Measurements from ENCODE around the gene HIPK1.
"Not testable (repeated sequence)": the region's sequence is repeated elsewhere in the genome, so short reads cannot be mapped to it uniquely, and the experiment has no call there.

Gene HIPK1

GRCh38 chr1:113993766-113994165 lies 64.6 kb downstream of the HIPK1 start:
- no peaks in the 10 kb centered on the region for H3K36me3 ChIP-seq (ENCODE audit: control insufficient read depth, insufficient read depth, low read length)
- no peak overlapping the region for H3K4me3 ChIP-seq (ENCODE audit: low read length)
- H3K27me3 ChIP-seq (ENCODE audit: control insufficient read depth, insufficient read depth, low read length) = no peaks in the 10 kb centered on the region
- peaks cover 4% of the 10 kb centered on the region for H3K9me3 ChIP-seq (ENCODE audit: control insufficient read depth, low read length)
- H3K9ac ChIP-seq (ENCODE audit: low read length) = no peak overlapping the region
- no peaks in the 10 kb centered on the region for H3K4me1 ChIP-seq (ENCODE audit: control insufficient read depth, insufficient read depth, low read length)

GRCh38 chr1:113995382-113995781 lies 66.3 kb downstream of the HIPK1 start:
- no peak overlapping the region for H3K4me3 ChIP-seq (ENCODE audit: low read length)
- H3K4me1 ChIP-seq (ENCODE audit: control insufficient read depth, insufficient read depth, low read length) = no peaks in the 10 kb centered on the region
- H3K9me3 ChIP-seq (ENCODE audit: control insufficient read depth, low read length) = peaks cover 4% of the 10 kb centered on the region
- no peaks in the 10 kb centered on the region for H3K36me3 ChIP-seq (ENCODE audit: control insufficient read depth, insufficient read depth, low read length)
- no peak overlapping the region for H3K9ac ChIP-seq (ENCODE audit: low read length)
- H3K27me3 ChIP-seq (ENCODE audit: control insufficient read depth, insufficient read depth, low read length) = no peaks in the 10 kb centered on the region

DNA sequence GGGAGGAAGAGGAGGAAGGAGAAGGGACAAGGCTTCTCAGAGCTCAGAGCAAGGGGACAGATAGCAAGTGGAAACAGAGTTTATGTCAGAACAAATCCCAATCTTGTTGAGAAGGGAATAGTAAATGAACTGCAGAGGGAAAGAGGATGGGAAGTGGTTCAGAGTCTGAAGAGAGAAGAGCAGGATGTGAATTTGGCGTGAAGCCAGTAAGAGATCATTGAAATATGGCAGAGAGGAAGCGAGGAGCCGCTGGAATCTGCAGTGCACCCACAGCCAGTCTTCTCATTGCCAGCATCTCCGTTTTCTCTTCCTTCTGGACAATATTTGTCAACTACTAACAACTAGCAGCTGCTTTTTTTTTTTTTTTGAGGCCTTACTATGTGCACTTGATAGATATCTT lies 69.2 kb downstream of the HIPK1 start:
- peaks cover 4% of the 10 kb centered on the region for H3K9me3 ChIP-seq (ENCODE audit: control insufficient read depth, low read length)
- H3K9ac ChIP-seq (ENCODE audit: low read length) = no peak overlapping the region
- no peaks in the 10 kb centered on the region for H3K27me3 ChIP-seq (ENCODE audit: control insufficient read depth, insufficient read depth, low read length)
- H3K4me1 ChIP-seq (ENCODE audit: control insufficient read depth, insufficient read depth, low read length) = no peaks in the 10 kb centered on the region
- H3K4me3 ChIP-seq (ENCODE audit: low read length) = no peak overlapping the region
- H3K36me3 ChIP-seq (ENCODE audit: control insufficient read depth, insufficient read depth, low read length) = no peaks in the 10 kb centered on the region

DNA sequence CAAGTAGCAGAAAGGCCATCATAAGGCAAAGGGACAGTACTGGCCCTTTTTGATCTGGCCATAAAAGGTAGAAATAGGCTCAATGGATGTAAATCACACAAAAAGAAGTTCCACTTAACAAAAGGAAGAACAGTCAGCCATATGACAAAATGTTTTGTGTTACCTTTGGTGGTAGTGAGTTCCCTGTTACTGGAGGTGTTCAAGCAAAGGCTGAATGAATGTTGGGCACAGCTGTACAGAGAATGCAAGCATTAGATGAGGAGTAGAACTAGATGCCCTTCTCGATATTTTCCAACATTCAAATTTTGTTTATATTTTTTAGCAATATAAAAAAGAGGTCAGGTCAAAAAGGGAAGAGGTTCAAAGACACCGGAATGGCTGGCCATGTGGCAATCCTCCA lies 70.1 kb downstream of the HIPK1 start:
- H3K36me3 ChIP-seq (ENCODE audit: control insufficient read depth, insufficient read depth, low read length) = no peaks in the 10 kb centered on the region
- peaks cover 4% of the 10 kb centered on the region for H3K9me3 ChIP-seq (ENCODE audit: control insufficient read depth, low read length)
- no peak overlapping the region for H3K9ac ChIP-seq (ENCODE audit: low read length)
- H3K4me3 ChIP-seq (ENCODE audit: low read length) = no peak overlapping the region
- H3K27me3 ChIP-seq (ENCODE audit: control insufficient read depth, insufficient read depth, low read length) = no peaks in the 10 kb centered on the region
- H3K4me1 ChIP-seq (ENCODE audit: control insufficient read depth, insufficient read depth, low read length) = no peaks in the 10 kb centered on the region

- no peaks in the 10 kb centered on the region for H3K27me3 ChIP-seq (ENCODE audit: control insufficient read depth, insufficient read depth, low read length)
- no peaks in the 10 kb centered on the region for H3K4me1 ChIP-seq (ENCODE audit: control insufficient read depth, insufficient read depth, low read length)
- no peak overlapping the region for H3K9ac ChIP-seq (ENCODE audit: low read length)
- no peaks in the 10 kb centered on the region for H3K36me3 ChIP-seq (ENCODE audit: control insufficient read depth, insufficient read depth, low read length)
- no peak overlapping the region for H3K4me3 ChIP-seq (ENCODE audit: low read length)
- H3K9me3 ChIP-seq (ENCODE audit: control insufficient read depth, low read length) = peaks cover 4% of the 10 kb centered on the region
Observed at GRCh38 chr1:113999799-114000198, 70.7 kb downstream of the HIPK1 start.

DNA sequence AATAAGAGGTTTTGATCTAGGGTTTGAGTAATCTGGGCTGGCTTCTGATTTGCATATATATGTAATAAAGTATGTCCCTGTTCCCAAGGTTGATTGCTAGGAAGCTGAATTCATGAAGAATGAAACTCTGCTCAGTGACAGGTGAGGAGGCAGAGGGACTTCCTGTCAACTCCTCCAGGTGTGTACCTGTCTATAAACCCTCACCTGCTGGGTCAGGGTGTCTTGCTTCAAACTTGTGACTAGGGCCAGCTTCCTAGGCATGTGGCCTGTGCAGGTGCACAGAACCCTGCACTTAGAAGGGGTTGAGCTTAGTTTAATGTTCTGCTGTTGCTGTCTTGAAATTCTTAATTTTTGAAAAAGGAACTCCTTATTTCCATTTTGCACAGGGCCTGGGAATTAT lies 71.3 kb downstream of the HIPK1 start:
- H3K4me3 ChIP-seq (ENCODE audit: low read length) = no peak overlapping the region
- H3K36me3 ChIP-seq (ENCODE audit: control insufficient read depth, insufficient read depth, low read length) = no peaks in the 10 kb centered on the region
- no peaks in the 10 kb centered on the region for H3K9me3 ChIP-seq (ENCODE audit: control insufficient read depth, low read length)
- no peak overlapping the region for H3K9ac ChIP-seq (ENCODE audit: low read length)
- H3K4me1 ChIP-seq (ENCODE audit: control insufficient read depth, insufficient read depth, low read length) = no peaks in the 10 kb centered on the region
- H3K27me3 ChIP-seq (ENCODE audit: control insufficient read depth, insufficient read depth, low read length) = no peaks in the 10 kb centered on the region

GRCh38 chr1:114002492-114003239 lies 73.5 kb downstream of the HIPK1 start:
- no peaks in the 10 kb centered on the region for H3K36me3 ChIP-seq (ENCODE audit: control insufficient read depth, insufficient read depth, low read length)
- H3K4me1 ChIP-seq (ENCODE audit: control insufficient read depth, insufficient read depth, low read length) = no peaks in the 10 kb centered on the region
- H3K9ac ChIP-seq (ENCODE audit: low read length) = no peak overlapping the region
- no peaks in the 10 kb centered on the region for H3K9me3 ChIP-seq (ENCODE audit: control insufficient read depth, low read length)
- H3K27me3 ChIP-seq (ENCODE audit: control insufficient read depth, insufficient read depth, low read length) = no peaks in the 10 kb centered on the region
- H3K4me3 ChIP-seq (ENCODE audit: low read length) = no peak overlapping the region

DNA sequence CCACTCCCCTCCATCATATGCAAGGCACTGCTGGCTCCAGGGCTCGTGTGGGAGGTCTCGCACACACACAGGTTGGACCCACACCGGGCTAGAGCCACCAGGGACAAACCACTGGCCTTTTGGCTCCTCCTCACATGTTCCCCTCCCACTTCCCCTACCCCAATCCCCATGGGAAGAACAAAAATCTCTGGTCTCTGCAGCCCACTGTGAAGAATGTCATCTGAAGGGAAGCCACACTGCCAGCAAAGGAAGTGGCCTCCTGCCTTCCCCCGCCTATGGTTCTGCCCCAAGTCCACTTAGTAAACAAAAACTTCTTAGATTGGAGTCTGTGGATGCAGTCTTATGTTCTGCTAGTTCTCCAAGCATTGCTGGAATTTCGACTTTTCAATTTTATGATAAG lies 74.3 kb downstream of the HIPK1 start:
- H3K27me3 ChIP-seq (ENCODE audit: control insufficient read depth, insufficient read depth, low read length) = no peaks in the 10 kb centered on the region
- H3K9ac ChIP-seq (ENCODE audit: low read length) = no peak overlapping the region
- H3K4me1 ChIP-seq (ENCODE audit: control insufficient read depth, insufficient read depth, low read length) = no peaks in the 10 kb centered on the region
- H3K36me3 ChIP-seq (ENCODE audit: control insufficient read depth, insufficient read depth, low read length) = no peaks in the 10 kb centered on the region
- H3K4me3 ChIP-seq (ENCODE audit: low read length) = no peak overlapping the region
- H3K9me3 ChIP-seq (ENCODE audit: control insufficient read depth, low read length) = no peaks in the 10 kb centered on the region

- not testable (repeated sequence) for H3K4me3 ChIP-seq (ENCODE audit: low read length); H3K36me3 ChIP-seq (ENCODE audit: control insufficient read depth, insufficient read depth, low read length)
Observed at GRCh38 chr1:114006825-114007224, 77.7 kb downstream of the HIPK1 start.

DNA sequence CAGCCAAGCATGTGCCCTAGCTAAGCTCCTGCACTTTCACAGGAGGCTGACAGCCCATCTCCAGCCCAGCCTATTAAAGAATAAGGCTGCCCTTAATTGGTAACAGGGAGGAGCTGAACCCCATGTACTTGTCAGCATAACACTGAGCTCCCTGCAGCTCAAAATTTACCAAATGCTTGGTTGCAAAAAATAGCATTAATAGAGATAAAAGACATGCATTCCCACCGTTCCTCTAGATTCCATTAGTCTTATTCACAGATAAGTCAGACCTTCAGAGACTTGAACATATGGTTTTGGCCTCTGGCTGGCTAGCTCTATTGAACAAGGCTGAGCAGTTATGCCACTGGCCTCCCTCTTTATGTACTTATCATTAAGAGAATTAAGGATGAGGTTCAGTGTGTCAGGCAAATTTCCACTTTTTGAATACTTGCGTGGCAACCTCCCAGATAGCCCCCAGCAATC lies 79.4 kb downstream of the HIPK1 start:
- no peaks in the 10 kb centered on the region for H3K27me3 ChIP-seq (ENCODE audit: control insufficient read depth, insufficient read depth, low read length)
- no peaks in the 10 kb centered on the region for H3K36me3 ChIP-seq (ENCODE audit: control insufficient read depth, insufficient read depth, low read length)
- no peaks in the 10 kb centered on the region for H3K4me1 ChIP-seq (ENCODE audit: control insufficient read depth, insufficient read depth, low read length)
- no peak overlapping the region for H3K9ac ChIP-seq (ENCODE audit: low read length)
- no peaks in the 10 kb centered on the region for H3K9me3 ChIP-seq (ENCODE audit: control insufficient read depth, low read length)
- no peak overlapping the region for H3K4me3 ChIP-seq (ENCODE audit: low read length)

More at GRCh38 chr1:114006825-114007224, 77.7 kb downstream of the HIPK1 start:
- not testable (repeated sequence) for H3K9me3 ChIP-seq (ENCODE audit: control insufficient read depth, low read length); H3K9ac ChIP-seq (ENCODE audit: low read length); H3K4me1 ChIP-seq (ENCODE audit: control insufficient read depth, insufficient read depth, low read length); H3K27me3 ChIP-seq (ENCODE audit: control insufficient read depth, insufficient read depth, low read length)

DNA sequence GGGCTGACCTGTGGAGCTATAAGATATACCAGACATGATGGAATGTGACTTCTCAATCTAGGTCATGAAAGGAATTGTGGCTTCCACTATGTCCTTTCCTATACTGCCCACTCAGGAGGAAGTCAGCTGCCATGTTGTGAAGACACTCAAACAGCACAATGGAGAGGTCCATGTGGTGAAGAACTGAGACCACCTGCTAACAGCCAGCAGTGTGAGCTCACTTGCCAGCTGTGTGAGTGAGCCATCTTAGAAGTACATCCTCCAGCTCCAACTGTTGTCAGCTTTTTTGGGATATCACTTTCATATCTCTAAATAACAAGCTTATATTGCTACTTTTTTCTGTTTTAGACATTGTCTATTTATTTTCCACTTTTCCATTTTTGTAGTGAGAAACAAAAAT lies 79.9 kb downstream of the HIPK1 start:
- Histone ChIP-seq H3K9me3 (ENCODE audit: control insufficient read depth, low read length) (no peaks in the 10 kb centered on the region), H3K36me3 (ENCODE audit: control insufficient read depth, insufficient read depth, low read length) (no peaks in the 10 kb centered on the region)

DNA sequence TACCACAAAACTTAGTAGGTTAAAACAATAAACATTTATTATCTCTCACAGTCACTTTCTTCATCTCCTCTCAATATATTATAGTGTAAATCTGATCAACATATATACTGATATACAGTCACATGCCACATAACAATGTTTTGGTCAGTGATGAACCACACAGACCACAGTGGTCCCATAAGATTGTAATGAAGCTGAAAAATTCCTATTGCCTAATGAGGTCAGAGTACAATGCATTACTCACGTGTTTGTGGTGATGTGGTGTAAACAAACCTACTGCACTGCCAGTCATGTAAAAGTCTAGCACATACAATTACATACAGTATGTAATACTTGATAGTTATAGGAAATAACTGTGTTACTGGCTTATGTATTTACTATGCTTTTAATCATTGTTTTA lies 80.3 kb downstream of the HIPK1 start:
- no peaks in the 10 kb centered on the region for H3K9me3 ChIP-seq (ENCODE audit: control insufficient read depth, low read length)
- no peaks in the 10 kb centered on the region for H3K4me1 ChIP-seq (ENCODE audit: control insufficient read depth, insufficient read depth, low read length)
- no peak overlapping the region for H3K9ac ChIP-seq (ENCODE audit: low read length)
- H3K4me3 ChIP-seq (ENCODE audit: low read length) = no peak overlapping the region
- no peaks in the 10 kb centered on the region for H3K36me3 ChIP-seq (ENCODE audit: control insufficient read depth, insufficient read depth, low read length)
- H3K27me3 ChIP-seq (ENCODE audit: control insufficient read depth, insufficient read depth, low read length) = no peaks in the 10 kb centered on the region

More for the DNA sequence above, 79.9 kb downstream of the HIPK1 start:
- Histone ChIP-seq H3K4me3 (ENCODE audit: low read length) (no peak overlapping the region), H3K4me1 (ENCODE audit: control insufficient read depth, insufficient read depth, low read length) (no peaks in the 10 kb centered on the region), H3K9ac (ENCODE audit: low read length) (no peak overlapping the region), H3K27me3 (ENCODE audit: control insufficient read depth, insufficient read depth, low read length) (no peaks in the 10 kb centered on the region)
